Left renal pelvis (tissue), 4 donors: ENCODE data around the gene SHC1. TPM values are rescaled to one million over a fixed set of nuclear protein-coding genes. Genes with fewer than 3 reads are reported as not detected.

ENCODE experiments used
- DNase-seq, 4 donors: peaks; one replicate each; pipeline ENCODE4 v3.0.0-alpha.2; 2013; ENCODE audit warnings: low read depth in 4 of 4, low spot score in 3 of 4
- polyA plus RNA-seq, 4 donors: library from polyadenylated mRNA; unstranded; fragments of 120-200 nt; gene quantifications; one replicate each; pipeline ENCODE4 v1.2.1, GENCODE V29; 2013; ENCODE audit not compliant: insufficient read length in 4 of 4

Gene SHC1
- polyA plus RNA-seq, 4 donors: 79.2 to 119 (median 88.0) TPM

GRCh38 chr1:155009221-155009711 lies 38.7 kb upstream of the SHC1 start:
- DNase-seq: no peak

DNA sequence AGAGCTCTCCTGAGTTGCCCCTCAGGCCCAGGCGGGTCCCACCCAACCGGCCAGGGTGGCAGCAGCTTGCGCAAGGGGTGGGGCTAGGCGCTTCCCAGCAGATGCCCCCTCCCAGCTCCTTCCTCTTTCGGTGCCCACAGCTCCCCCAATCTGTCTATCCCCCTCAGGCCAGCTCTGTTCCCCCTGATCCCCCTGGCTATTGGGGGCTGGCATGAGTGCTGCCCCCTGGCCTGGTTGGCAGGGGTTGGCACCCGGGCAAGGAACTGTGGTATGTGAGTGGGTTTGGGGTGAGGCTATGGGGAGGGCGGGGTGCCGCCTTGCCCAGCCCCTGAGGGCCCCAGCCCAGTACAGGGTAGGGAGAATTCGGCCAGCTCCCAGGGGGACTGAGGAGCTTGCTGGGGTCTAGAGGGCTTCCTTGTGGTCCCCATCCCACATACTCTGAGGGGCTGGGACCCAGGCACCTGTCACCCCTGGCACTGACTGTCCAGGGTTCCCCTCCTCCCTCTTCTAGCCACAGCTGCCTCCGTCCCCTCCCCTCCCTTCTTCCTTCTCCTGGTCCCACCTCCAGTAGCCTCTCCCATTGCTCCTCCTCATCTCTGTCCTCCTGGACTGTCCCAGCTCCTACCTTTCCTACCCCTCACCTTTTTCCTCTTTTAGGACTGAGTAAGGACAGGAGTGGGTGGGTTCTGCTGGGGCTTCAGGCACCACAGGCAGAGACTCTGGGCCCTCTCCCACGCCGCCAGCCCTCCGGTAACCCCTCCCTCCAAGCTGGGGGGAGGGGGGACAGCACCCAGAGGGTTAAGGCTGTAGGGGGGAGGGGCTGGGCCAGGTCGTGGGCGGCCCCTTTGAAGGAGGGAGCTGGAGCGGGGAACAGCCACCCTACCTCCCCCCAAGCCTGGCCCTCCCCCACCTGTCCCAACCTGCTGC lies 37.7 kb upstream of the SHC1 start:
- no peak for DNase-seq

DNA sequence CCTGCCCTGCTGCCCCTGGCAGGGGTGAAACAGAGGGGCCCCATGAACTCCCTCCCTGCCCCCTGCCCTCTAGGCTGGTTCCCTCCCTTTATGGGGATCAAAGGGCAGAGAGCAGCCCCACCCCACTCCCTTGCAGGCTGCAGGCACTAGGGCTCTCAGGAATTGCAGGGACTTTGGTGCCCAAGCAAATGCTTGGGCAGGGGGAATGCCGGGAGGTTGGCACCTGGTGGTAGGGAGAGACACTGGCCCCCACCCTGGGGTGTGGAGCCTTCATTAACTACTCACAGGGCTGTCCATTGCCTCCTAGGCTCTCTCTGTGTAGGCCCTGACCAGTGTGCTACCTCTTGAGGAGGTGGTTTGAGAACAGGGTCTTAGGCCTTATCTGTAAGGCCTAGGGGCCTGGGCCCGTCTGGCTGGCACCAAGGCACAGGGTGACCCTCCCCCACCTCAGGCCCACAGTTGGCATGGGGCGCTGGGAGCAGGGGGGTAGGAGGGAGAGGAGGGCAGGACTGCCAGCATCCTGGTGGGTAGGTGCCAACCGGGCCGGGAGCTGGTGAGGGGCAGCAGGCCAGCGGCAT lies 36.8 kb upstream of the SHC1 start:
- DNase-seq: no peak

- DNase-seq: no peak
Measured at GRCh38 chr1:155006601-155007101, 36.1 kb upstream of the SHC1 start.

DNA sequence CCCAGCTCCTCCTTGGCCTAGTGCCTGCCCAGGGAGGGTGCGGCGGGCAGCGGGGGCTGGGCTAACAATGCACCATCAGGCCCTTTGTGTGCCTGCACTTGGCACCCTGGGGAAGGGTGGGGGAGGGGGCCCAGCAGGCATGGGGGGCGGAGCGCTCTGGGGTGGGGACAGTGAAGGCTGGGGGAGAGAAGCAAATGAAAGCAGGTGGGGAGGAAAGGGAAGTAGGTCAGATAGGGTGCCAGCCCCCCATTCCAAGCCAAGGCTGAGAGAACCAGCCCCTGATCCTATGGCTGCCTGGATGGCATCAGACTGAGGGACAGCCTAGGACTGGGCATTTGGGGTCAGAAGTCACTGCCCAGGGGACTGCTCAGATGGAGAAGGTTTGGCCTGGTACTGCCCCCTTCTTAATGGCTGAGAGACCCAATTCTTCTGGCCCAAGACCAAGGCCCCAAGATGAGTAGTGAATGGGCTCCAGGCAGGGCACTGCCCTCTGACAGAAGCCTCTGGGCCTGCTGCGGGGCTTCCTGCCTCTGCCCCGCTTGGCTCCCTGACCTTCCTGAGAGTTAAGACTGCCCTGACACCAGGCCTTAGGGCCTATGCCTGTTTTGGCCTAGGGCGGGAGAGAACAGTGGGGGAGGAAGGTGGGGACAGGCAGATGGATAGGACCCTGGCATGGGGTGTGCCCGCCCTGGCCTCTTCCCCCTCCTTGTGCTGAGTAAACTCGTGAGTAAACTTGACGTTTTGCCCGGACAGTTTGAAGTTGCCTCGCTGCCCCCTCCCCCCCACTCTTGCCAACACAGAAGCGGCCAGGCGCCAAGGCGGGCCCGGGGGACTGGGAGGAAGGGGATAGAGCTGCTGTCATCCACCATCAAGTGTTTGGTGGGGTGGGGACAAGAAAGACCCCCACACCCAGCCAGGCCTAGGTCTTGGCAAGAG lies 34.8 kb upstream of the SHC1 start:
- no peak for DNase-seq

- DNase-seq: no peak
Measured at GRCh38 chr1:155004352-155005075, 34.0 kb upstream of the SHC1 start.

- DNase-seq: no peak
Measured at GRCh38 chr1:155003766-155004351, 33.3 kb upstream of the SHC1 start.

- DNase-seq: no peak
Measured at GRCh38 chr1:155003227-155003765, 32.7 kb upstream of the SHC1 start.

DNA sequence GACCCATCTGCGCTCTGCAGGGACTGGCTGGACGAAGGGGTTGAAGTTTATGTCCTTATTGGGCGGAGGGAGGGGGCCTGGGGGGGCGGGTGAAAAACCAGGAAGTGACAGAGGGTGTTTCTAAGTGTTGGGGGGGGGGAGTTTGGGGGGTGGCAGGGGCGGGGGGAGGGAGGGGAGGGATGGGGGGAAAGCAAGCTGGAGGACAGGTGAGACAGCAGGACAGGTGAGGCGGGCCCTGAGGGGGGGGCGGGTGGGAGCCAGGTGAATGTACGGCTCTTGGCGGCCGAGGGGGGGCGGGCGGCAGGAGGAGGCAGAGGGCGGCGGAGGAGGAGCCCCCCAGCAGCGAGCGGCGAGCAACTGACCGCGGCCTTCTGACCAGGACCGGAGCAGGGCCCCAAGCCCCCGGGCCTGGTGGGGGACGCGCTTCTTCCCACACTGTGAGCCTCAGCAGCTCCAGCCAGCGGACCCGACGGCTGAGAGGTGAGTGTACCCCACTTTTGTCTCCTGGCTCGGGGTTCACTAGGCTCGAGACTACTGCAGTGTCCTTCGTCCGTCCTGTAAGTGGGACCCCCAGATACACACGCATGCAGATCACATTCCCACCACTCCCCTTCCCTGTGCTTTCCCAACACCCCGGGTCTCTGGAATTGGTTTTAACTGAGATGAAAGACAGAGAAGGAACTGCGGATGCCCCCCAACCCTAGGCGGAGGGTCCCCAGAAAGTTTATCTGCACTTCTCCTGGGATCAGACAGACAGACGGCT lies 32.1 kb upstream of the SHC1 start, which contains the start of gene ZBTB7B:
Gene ZBTB7B (plus strand): TSS at position 339 of the 763 bp plus-strand sequence. CDS start 11,859 bp downstream, outside the sequence.
- DNase-seq: no peak

- DNase-seq: peak; percentile 94 to 98 (median 98)
Measured at GRCh38 chr1:155001675-155002463, 31.3 kb upstream of the SHC1 start.

- no peak for DNase-seq
Measured at GRCh38 chr1:155001425-155001674, 30.8 kb upstream of the SHC1 start.

GRCh38 chr1:155000726-155001424 lies 30.3 kb upstream of the SHC1 start:
- peak; percentile 88 to 94 (median 90) for DNase-seq

DNA sequence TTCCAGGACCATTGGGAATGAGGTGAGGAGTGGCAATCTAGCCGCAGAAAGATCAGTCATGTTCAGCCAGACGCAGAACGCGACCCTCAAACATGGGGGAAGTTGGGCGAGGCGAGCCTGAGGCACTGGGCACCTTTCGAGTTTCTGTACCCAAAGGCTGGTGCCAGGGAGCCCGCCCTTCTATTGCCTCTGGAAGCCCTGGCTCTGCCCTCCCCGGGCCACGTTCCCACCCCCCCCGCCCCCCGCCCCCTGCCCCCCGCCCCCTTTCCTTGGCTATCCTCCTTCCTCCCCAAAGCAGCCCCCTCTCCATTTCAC lies 29.8 kb upstream of the SHC1 start:
- DNase-seq: no peak

- no peak for DNase-seq
Measured at GRCh38 chr1:154999571-155000410, 29.2 kb upstream of the SHC1 start.

DNA sequence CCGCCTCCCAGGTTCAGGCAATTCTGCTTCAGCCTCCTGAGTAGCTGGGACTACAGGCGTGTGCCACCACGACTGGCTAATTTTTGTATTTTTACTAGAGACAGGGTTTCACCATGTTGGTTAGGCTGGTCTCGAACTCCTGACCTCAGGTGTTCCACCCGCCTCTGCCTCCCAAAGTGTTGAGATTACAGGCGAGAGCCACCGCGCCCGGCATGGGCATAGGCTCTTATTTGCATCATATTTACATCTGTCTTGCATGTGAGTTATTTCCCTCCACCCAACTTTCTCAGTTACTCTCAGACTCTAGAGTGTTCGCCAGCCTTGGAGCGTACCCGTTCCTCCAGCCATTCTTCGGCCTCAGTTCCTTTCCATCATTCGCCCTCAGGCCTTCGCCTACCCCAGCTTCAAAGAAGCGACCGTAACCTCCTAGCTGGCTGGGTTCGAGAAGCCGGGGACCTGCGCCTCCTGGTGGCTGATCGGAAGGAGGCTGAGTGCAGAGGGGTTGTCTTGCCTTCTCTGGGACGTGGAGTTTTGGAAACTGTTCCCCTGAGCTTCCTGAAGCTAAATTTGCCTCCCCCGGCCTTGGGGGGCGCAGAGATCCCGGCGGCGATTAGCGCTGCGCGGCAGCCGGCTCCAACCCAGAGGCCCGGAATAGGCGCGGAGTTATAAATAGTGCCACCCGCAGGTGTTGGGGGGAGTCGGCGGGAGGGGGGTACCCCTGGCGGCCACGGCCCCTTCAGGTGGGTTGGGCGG lies 28.4 kb upstream of the SHC1 start:
- DNase-seq: no peak
